NT2/D1 (cell line): ENCODE results near the gene F5.

Experiments used
- SUZ12 ChIP-seq: IDR thresholded peaks from 2 replicates; pipeline ENCODE4 v1.6.1; 2011; ENCODE audit not compliant: insufficient read length, insufficient read depth; ENCODE audit errors: extremely low read depth
- ZNF274 ChIP-seq: IDR thresholded peaks from 2 replicates; pipeline ENCODE4 v1.6.1; 2011; ENCODE audit warnings: mild to moderate bottlenecking, low read depth, low read length

DNA sequence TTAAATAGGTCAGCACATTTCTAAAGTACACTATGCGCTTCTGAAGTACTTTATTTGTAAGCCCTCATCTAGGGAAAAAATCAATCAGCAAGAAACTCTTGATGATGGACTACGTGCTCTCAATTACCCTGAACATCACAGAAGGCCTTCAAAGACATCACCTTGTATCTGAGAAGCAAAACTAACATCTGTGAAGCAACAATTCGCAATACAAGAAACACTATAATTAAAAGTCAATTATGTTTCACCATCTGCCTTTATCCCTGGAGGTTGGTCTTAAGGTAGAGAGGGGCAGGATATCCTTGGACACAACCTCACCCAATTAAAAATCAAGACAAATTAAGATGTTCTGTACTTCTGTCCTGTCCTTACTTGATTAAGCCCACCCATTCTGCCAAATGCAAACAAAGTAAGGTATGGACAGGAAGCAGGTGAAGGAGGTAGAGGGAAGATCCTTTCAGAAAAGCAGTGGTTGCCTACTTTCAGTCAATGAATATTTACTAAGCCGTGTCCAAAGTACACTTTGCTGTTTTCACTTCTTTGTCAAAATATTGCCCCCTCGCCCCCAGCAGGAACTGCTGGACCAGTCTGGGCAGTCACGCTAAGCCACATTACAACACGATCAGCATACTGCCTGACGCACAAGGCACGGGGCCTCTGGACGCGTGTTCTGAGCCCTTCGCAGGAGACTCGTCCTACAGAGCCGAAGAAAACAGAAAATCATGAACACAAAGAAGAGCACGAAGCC is 101.4 kb downstream of the F5 start:
- no peak for TF ChIP-seq ZNF274
- no peak for TF ChIP-seq SUZ12
